K562 (cell line): Measurements from ENCODE around the gene SLIRP. TPM values are rescaled to one million over a fixed set of nuclear protein-coding genes. Genes with fewer than 3 reads are reported as not detected.

Source experiments
- CBFA2T2 ChIP-seq: fragments of 450-650 bp; conservative IDR thresholded peaks from 2 replicates; pipeline ENCODE4 v1.6.1; 2017; ENCODE audit warnings: mild to moderate bottlenecking
- CC2D1A ChIP-seq: fragments of 450-650 bp; IDR thresholded peaks from 2 replicates; pipeline ENCODE4 v1.6.1; 2017; ENCODE audit warnings: mild to moderate bottlenecking
- E2F6 ChIP-seq, 2 experiments: IDR thresholded peaks; 2 replicates each; pipeline ENCODE4 v1.6.1; 2011; ENCODE audit warnings: borderline replicate concordance in 1 of 2, control low read depth in 1 of 2, low read depth in 1 of 2, low read length in 1 of 2, mild to moderate bottlenecking in 1 of 2, mixed read lengths in 1 of 2, moderate library complexity in 1 of 2; ENCODE audit not compliant: insufficient read depth in 1 of 2, insufficient read length in 1 of 2, poor library complexity in 1 of 2, severe bottlenecking in 1 of 2; ENCODE audit errors: extremely low read depth in 1 of 2
- FOXK2 ChIP-seq, 2 experiments: fragments of 450-650 bp; IDR thresholded peaks in 1 of 2; conservative IDR thresholded peaks in 1 of 2; 2 replicates each; pipeline ENCODE4 v1.6.1; 2016; ENCODE audit warnings: low read depth in 2 of 2, mild to moderate bottlenecking in 1 of 2
- NCOA6 ChIP-seq: fragments of 450-650 bp; IDR thresholded peaks from 2 replicates; pipeline ENCODE4 v1.6.1; 2017; ENCODE audit warnings: mild to moderate bottlenecking
- NR2C1 ChIP-seq, 2 experiments: fragments of 450-650 bp; IDR thresholded peaks; 2 replicates each; pipeline ENCODE4 v1.6.1; 2017; ENCODE audit warnings: mild to moderate bottlenecking in 2 of 2, antibody characterized with exemption in 1 of 2, inconsistent platforms in 1 of 2, missing compliant biosample characterization in 1 of 2, missing genetic modification characterization in 1 of 2
- PHF20 ChIP-seq: fragments of 450-650 bp; IDR thresholded peaks from 2 replicates; pipeline ENCODE4 v1.6.1; 2018; ENCODE audit not compliant: partially characterized antibody
- ZBTB40 ChIP-seq, 2 experiments: fragments of 450-650 bp in 1 of 2; sonication (generic) in 1 of 2; formaldehyde crosslinking in 1 of 2; IDR thresholded peaks; 2 replicates each; pipeline versions ENCODE4 v1.7.1 to v1.9.0; 2016 to 2022; ENCODE audit warnings: inconsistent platforms in 1 of 2, mild to moderate bottlenecking in 1 of 2, missing genetic modification reagents in 1 of 2
- ZNF561 ChIP-seq: fragments of 450-650 bp; formaldehyde crosslinking; conservative IDR thresholded peaks from 2 replicates; pipeline ENCODE4 v1.4.0; 2020; ENCODE audit warnings: mild to moderate bottlenecking, moderate library complexity
- ZNF707 ChIP-seq: fragments of 250-450 bp; sonication (Bioruptor Pico); conservative IDR thresholded peaks from 2 replicates; pipeline ENCODE4 v1.8.0; 2022; ENCODE audit warnings: inconsistent platforms, mild to moderate bottlenecking, moderate library complexity
- polyA plus RNA-seq, 8 experiments: library from polyadenylated mRNA; depleted of rRNA in 4 of 8; stranded (reverse) in 5 of 8; unstranded in 3 of 8; fragments of >200 nt; fragmentation: Nextera tagmentation in 2 of 8; fragmentation: Illumina TruSeq in 1 of 8; extraction: Ambion mirVana in 2 of 8; extraction: Trizol in 1 of 8; gene quantifications; 2 replicates each; pipeline versions ENCODE4 v1.2.1 to v1.2.3, GENCODE V29; 2011 to 2014; ENCODE audit warnings: inconsistent platforms in 1 of 8, missing spikeins in 1 of 8
- total RNA-seq, 7 experiments: library from RNA; depleted of rRNA in 6 of 7; stranded (reverse); fragments of >200 nt in 6 of 7; fragmentation: Illumina TruSeq in 2 of 7; extraction: Trizol in 2 of 7; gene quantifications; 2 replicates each; pipeline versions ENCODE4 v1.2.1 to v1.2.3, GENCODE V29; 2011 to 2021; ENCODE audit warnings: low replicate concordance in 1 of 7
- TF ChIP-seq, protein P1 (sequence below): sonication (generic); formaldehyde crosslinking; IDR thresholded peaks from 2 replicates; pipeline ENCODE4 v1.8.1; 2023; ENCODE audit warnings: mild to moderate bottlenecking, missing genetic modification reagents, moderate library complexity
- TF ChIP-seq, protein P2 (sequence below): sonication (generic); IDR thresholded peaks from 2 replicates; pipeline ENCODE4 v1.6.1; 2016

SLIRP gene
- total and polyA plus RNA-seq, 9 of the 15 experiments (the other 6 are each of a cell fraction or from before 2014, with no cell fraction given) = 251 to 1,905 (median 491) TPM

GRCh38 chr14:77760381-77761204 is 52.7 kb downstream of the SLIRP start, which contains the start of gene SNW1 (continued):
- TF ChIP-seq CBFA2T2 (no peak), ZBTB40 (IDR thresholded peaks at IDR 0.05) (peak; percentile 77), ZBTB40 (CRISPR knock-in tag; IDR thresholded peaks at IDR 0.05) (no peak), CC2D1A (peak; percentile 58; the same call in 1 of the 2 replicates), FOXK2 (conservative IDR thresholded peaks at IDR 0.05 in 1 of 2, IDR thresholded peaks at IDR 0.05 in 1 of 2; ENCODE audit: low read depth in 2 of 2) (0 out of 4 replicates have a peak, but pooled peaks of 1 of the 2 experiments have one; percentile 30), ZNF561 (no peak), PHF20 (peak; percentile 84), NR2C1 (IDR thresholded peaks at IDR 0.05) (0 out of 2 replicates have a peak, but pooled peaks have one; percentile 21), NR2C1 (tag; IDR thresholded peaks at IDR 0.05) (peak; percentile 20; the same call in 1 of the 2 replicates), E2F6 (IDR thresholded peaks at IDR 0.05; ENCODE audit: borderline replicate concordance in 1 of 2, extremely low read depth in 1 of 2, insufficient read depth in 1 of 2, insufficient read length in 1 of 2, low read depth in 1 of 2, low read length in 1 of 2, poor library complexity in 1 of 2, severe bottlenecking in 1 of 2) (peak in 1 of 2 experiments; percentile 8), ZNF707 (CRISPR knock-in tag) (no peak), NCOA6 (no peak)
- TF ChIP-seq, protein P1, sequence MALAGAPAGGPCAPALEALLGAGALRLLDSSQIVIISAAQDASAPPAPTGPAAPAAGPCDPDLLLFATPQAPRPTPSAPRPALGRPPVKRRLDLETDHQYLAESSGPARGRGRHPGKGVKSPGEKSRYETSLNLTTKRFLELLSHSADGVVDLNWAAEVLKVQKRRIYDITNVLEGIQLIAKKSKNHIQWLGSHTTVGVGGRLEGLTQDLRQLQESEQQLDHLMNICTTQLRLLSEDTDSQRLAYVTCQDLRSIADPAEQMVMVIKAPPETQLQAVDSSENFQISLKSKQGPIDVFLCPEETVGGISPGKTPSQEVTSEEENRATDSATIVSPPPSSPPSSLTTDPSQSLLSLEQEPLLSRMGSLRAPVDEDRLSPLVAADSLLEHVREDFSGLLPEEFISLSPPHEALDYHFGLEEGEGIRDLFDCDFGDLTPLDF (CRISPR knock-in tag) = no peak
- TF ChIP-seq, protein P2, sequence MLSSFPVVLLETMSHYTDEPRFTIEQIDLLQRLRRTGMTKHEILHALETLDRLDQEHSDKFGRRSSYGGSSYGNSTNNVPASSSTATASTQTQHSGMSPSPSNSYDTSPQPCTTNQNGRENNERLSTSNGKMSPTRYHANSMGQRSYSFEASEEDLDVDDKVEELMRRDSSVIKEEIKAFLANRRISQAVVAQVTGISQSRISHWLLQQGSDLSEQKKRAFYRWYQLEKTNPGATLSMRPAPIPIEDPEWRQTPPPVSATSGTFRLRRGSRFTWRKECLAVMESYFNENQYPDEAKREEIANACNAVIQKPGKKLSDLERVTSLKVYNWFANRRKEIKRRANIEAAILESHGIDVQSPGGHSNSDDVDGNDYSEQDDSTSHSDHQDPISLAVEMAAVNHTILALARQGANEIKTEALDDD = no peak
